ENCODE results near the gene OR10P1. TPM values are rescaled to one million over a fixed set of nuclear protein-coding genes. Genes with fewer than 3 reads are reported as not detected.

OR10P1 gene
- total RNA-seq, 3 donors from 2014 or later, result not detected

GRCh38 chr12:55681142-55682077 lies 44.7 kb downstream of the OR10P1 start:
- peak; percentile 94 for ATAC-seq

GRCh38 chr12:55682087-55682796 lies 45.5 kb downstream of the OR10P1 start:
- Histone ChIP-seq H3K9me3 (no peaks in the 10 kb centered on the region), H3K4me3 (no peak overlapping the region), H3K36me3 (ENCODE audit: low read depth) (no peaks in the 10 kb centered on the region), H3K4me1 (ENCODE audit: low read depth) (peaks cover 5% of the 10 kb centered on the region)
- ATAC-seq, result peak; percentile 29
- peak in 1 of 3 donors; percentile 44 for DNase-seq
- TF ChIP-seq, protein P1, sequence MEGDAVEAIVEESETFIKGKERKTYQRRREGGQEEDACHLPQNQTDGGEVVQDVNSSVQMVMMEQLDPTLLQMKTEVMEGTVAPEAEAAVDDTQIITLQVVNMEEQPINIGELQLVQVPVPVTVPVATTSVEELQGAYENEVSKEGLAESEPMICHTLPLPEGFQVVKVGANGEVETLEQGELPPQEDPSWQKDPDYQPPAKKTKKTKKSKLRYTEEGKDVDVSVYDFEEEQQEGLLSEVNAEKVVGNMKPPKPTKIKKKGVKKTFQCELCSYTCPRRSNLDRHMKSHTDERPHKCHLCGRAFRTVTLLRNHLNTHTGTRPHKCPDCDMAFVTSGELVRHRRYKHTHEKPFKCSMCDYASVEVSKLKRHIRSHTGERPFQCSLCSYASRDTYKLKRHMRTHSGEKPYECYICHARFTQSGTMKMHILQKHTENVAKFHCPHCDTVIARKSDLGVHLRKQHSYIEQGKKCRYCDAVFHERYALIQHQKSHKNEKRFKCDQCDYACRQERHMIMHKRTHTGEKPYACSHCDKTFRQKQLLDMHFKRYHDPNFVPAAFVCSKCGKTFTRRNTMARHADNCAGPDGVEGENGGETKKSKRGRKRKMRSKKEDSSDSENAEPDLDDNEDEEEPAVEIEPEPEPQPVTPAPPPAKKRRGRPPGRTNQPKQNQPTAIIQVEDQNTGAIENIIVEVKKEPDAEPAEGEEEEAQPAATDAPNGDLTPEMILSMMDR (IDR thresholded peaks at IDR 0.05), result no peak
- intact Hi-C loops (cut with DNase I, micrococcal nuclease), result no loop called here

More at GRCh38 chr12:55681142-55682077, 44.7 kb downstream of the OR10P1 start:
- Histone ChIP-seq H3K4me1 (ENCODE audit: low read depth) (peaks cover 5% of the 10 kb centered on the region), H3K4me3 (no peak overlapping the region), H3K36me3 (ENCODE audit: low read depth) (no peaks in the 10 kb centered on the region), H3K9me3 (no peaks in the 10 kb centered on the region)
- intact Hi-C loops (cut with DNase I, micrococcal nuclease), result no loop called here
- peak; percentile 87 to 88 (median 87) for DNase-seq
- TF ChIP-seq, protein P1 (IDR thresholded peaks at IDR 0.05), result peak; percentile 30

GRCh38 chr12:55683676-55684075 lies 47.0 kb downstream of the OR10P1 start:
- H3K9me3 ChIP-seq, result no peaks in the 10 kb centered on the region
- peaks cover 5% of the 10 kb centered on the region for H3K4me1 ChIP-seq (ENCODE audit: low read depth)
- TF ChIP-seq, protein P1 (IDR thresholded peaks at IDR 0.05), result no peak
- no peak overlapping the region for H3K4me3 ChIP-seq
- intact Hi-C loops (cut with DNase I, micrococcal nuclease), result no loop called here
- no peaks in the 10 kb centered on the region for H3K36me3 ChIP-seq (ENCODE audit: low read depth)
- ATAC-seq (no peak), DNase-seq (no peak)

DNA sequence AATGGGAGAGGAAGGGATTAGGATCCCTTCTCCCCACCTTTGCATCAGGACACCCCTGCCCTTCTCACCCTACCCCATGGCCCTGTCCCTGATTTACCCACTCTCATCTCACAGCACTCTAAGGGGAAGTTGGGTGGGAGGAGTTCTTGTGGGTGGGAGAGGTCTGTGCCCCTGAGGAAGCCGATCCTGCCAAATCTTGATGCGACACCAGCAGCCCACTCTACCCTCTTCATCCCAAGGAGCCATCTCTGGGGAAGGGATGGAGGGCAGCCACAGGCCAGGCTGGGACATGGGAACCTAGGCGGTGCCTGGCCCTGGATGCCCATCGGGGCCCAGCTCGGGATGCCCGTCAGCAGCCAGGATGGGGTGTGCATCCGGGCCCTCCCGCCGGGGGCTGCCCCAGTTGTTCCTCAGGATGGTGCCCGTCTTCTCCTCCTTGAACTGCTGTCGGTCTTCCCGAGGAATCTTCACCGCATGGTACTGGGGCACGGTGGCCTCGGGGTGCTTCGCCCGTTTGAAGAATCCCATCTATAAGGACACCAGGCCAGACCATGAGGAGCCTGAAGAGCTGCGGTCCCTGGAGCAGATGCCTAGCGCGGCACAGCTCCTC lies 48.2 kb downstream of the OR10P1 start:
- ATAC-seq (no peak), DNase-seq (no peak)
- TF ChIP-seq, protein P1 (IDR thresholded peaks at IDR 0.05), result no peak
- Histone ChIP-seq H3K36me3 (ENCODE audit: low read depth) (no peaks in the 10 kb centered on the region), H3K4me1 (ENCODE audit: low read depth) (peaks cover 5% of the 10 kb centered on the region), H3K4me3 (no peak overlapping the region), H3K9me3 (no peaks in the 10 kb centered on the region)
- intact Hi-C loops (cut with DNase I, micrococcal nuclease), result no loop called here

DNA sequence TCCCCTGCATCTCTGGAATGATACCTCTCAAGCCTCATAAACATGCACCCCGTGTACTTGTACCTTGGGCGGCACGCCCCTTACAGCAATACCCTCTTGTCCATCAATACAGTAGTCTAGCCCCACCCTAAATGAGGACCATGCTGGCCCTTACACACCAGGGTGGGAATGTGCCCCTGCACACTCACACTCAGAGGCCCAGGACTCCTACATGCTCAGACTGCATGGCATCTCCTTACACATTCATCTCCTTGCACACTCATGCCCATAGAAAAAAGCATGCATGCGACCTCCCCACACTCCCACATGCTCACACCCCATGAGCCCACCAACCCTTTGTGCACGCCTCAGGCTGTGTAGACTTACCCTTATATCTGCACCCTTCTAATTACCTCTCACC lies 49.0 kb downstream of the OR10P1 start:
- no peaks in the 10 kb centered on the region for H3K36me3 ChIP-seq (ENCODE audit: low read depth)
- H3K9me3 ChIP-seq, result no peaks in the 10 kb centered on the region
- ATAC-seq, result no peak
- TF ChIP-seq, protein P1 (IDR thresholded peaks at IDR 0.05), result no peak
- peaks cover 5% of the 10 kb centered on the region for H3K4me1 ChIP-seq (ENCODE audit: low read depth)
- intact Hi-C loops (cut with DNase I, micrococcal nuclease), result no loop called here
- no peak for DNase-seq
- H3K4me3 ChIP-seq, result no peak overlapping the region
